B cell (primary cell): ENCODE data around the gene SCEL.

Source experiments
- EZH2 ChIP-seq: IDR thresholded peaks from 2 replicates; pipeline ENCODE4 v1.6.1; 2012; ENCODE audit warnings: borderline replicate concordance, low read depth, mild to moderate bottlenecking, moderate library complexity, low read length; ENCODE audit not compliant: insufficient read depth, poor library complexity, severe bottlenecking
- TF ChIP-seq, protein P1 (sequence below): fragments of 200-600 bp; IDR thresholded peaks from one replicate; pipeline ENCODE4 v1.8.0; 2022; ENCODE audit warnings: antibody characterized with exemption, mild to moderate bottlenecking

DNA sequence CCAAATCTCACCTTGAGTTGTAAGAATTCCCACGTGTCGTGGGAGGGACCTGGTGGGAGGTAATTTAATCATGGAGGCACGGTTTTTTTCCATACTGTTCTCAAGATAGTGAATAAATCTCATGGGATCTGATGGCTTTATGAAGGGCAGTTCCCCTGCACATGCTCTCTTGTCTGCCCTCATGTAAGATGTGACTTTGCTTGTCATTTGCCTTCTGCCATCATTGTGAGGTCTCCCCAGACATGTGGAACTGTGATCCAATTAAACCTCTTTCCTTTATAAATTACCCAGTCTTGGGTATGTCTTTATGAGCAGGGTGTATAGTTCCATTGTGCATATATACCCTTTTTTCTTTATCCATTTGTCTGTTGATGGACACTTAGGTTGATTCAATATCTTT lies 13.1 kb downstream of the SCEL start:
- TF ChIP-seq, protein P1, sequence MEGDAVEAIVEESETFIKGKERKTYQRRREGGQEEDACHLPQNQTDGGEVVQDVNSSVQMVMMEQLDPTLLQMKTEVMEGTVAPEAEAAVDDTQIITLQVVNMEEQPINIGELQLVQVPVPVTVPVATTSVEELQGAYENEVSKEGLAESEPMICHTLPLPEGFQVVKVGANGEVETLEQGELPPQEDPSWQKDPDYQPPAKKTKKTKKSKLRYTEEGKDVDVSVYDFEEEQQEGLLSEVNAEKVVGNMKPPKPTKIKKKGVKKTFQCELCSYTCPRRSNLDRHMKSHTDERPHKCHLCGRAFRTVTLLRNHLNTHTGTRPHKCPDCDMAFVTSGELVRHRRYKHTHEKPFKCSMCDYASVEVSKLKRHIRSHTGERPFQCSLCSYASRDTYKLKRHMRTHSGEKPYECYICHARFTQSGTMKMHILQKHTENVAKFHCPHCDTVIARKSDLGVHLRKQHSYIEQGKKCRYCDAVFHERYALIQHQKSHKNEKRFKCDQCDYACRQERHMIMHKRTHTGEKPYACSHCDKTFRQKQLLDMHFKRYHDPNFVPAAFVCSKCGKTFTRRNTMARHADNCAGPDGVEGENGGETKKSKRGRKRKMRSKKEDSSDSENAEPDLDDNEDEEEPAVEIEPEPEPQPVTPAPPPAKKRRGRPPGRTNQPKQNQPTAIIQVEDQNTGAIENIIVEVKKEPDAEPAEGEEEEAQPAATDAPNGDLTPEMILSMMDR, result no peak
- TF ChIP-seq EZH2, result no peak
